GM10266 (cell line): Measurements from ENCODE around the gene MFGE8.
"Not testable (repeated sequence)": the region's sequence is repeated elsewhere in the genome, so short reads cannot be mapped to it uniquely, and the experiment has no call there.

Experiments
- DNase-seq: peaks from one replicate; pipeline ENCODE4 v3.0.0; 2012; ENCODE audit errors: extremely low spot score
- CTCF ChIP-seq: IDR thresholded peaks from 2 replicates; pipeline ENCODE4 v1.5.1; 2012; ENCODE audit warnings: mild to moderate bottlenecking, low read depth; ENCODE audit not compliant: control insufficient read depth, insufficient read depth; ENCODE audit errors: missing control alignments

Gene MFGE8

GRCh38 chr15:88930579-88930978 lies 17.4 kb upstream of the MFGE8 start:
- no peak for DNase-seq
- no peak for TF ChIP-seq CTCF

GRCh38 chr15:88929358-88930098 lies 16.3 kb upstream of the MFGE8 start:
- not testable (repeated sequence) for DNase-seq

GRCh38 chr15:88928192-88928591 lies 15.0 kb upstream of the MFGE8 start:
- DNase-seq: not testable (repeated sequence)

GRCh38 chr15:88925648-88926047 lies 12.5 kb upstream of the MFGE8 start:
- DNase-seq: not testable (repeated sequence)

- DNase-seq: not testable (repeated sequence)
Measured at GRCh38 chr15:88920892-88921435, 7.8 kb upstream of the MFGE8 start.

- DNase-seq: no peak
- no peak for TF ChIP-seq CTCF
Measured at GRCh38 chr15:88920186-88920891, 7.2 kb upstream of the MFGE8 start.

- no peak for TF ChIP-seq CTCF
- peak; percentile 16 for DNase-seq
Measured at GRCh38 chr15:88918738-88919137, 5.6 kb upstream of the MFGE8 start.

- TF ChIP-seq CTCF: no peak
- DNase-seq: no peak
Measured at GRCh38 chr15:88917760-88918159, 4.6 kb upstream of the MFGE8 start.

- DNase-seq: no peak
- TF ChIP-seq CTCF: no peak
Measured at GRCh38 chr15:88915354-88915753, 2.2 kb upstream of the MFGE8 start.
